ENCODE results near the gene CCNY. TPM values are rescaled to one million over a fixed set of nuclear protein-coding genes. Genes with fewer than 3 reads are reported as not detected.

Gene CCNY
- total RNA-seq, 1 experiment from 2014 or later, result 62.2 TPM

- no TSS peak for BruUV-seq (replicated peaks)
- H2AFZ ChIP-seq (ENCODE audit: low read depth, low read length, poor library complexity, severe bottlenecking), result no peak overlapping the region
- POLR2A ChIA-PET, result no interaction called here
- intact Hi-C loops (cut with micrococcal nuclease), result no loop called here
- peaks cover 93% of the 10 kb centered on the region for H3K79me2 ChIP-seq (ENCODE audit: insufficient read depth, low read length)
- no peaks in the 10 kb centered on the region for H3K27me3 ChIP-seq (ENCODE audit: insufficient read depth, low read length)
- RAD21 ChIA-PET (ENCODE audit: low non-redundant PET in 1 of 2, low total read pairs in 2 of 2, uncharacterized antibody in 2 of 2, unreplicated experiment in 2 of 2), result interaction anchor here in 1 of 2 experiments (0.6 kb wide), 2 partner anchors 33 to 127 kb away, joined by 3 read pairs; no protein-coding TSS in a partner anchor
- DNase-seq (ENCODE audit: low read depth, low spot score) (no peak), ATAC-seq (0 out of 2 replicates have a peak, but pooled peaks have one; percentile 12)
- no peak overlapping the region for H3K4me3 ChIP-seq (replicated peaks in 1 of 2; ENCODE audit: low read depth in 1 of 2, low read length in 2 of 2)
- H3K9me3 ChIP-seq (ENCODE audit: control insufficient read depth in 1 of 2, insufficient read depth in 1 of 2, low read depth in 1 of 2, low read length in 2 of 2), result peaks cover 3 to 14% of the 10 kb centered on the region in 2 experiments; a peak in 2 of 4 replicates
- H3K9ac ChIP-seq (ENCODE audit: low read length), result no peak overlapping the region
- H3K9me2 ChIP-seq (ENCODE audit: insufficient read depth), result no peaks in the 10 kb centered on the region
- peak overlapping the region; percentile 46 for H3K27ac ChIP-seq (ENCODE audit: low read depth, low read length)
- no peaks in the 10 kb centered on the region for H3K36me3 ChIP-seq (ENCODE audit: control insufficient read depth in 1 of 2, insufficient read depth in 2 of 2, low read length in 2 of 2)
- CTCF ChIA-PET, result interaction anchor here (0.6 kb wide), 1 partner anchor 37 kb away, joined by 5 read pairs; no protein-coding TSS in a partner anchor
- H3K4me1 ChIP-seq (ENCODE audit: control insufficient read depth in 1 of 2, insufficient read depth in 2 of 2, low read length in 2 of 2), result peaks cover 25 to 36% of the 10 kb centered on the region in 2 experiments
- H3K4me2 ChIP-seq (ENCODE audit: low read length), result peak overlapping the region; percentile 69
- TF ChIP-seq SIN3A (IDR thresholded peaks at IDR 0.05; ENCODE audit: low read depth) (no peak), YY1 (IDR thresholded peaks at IDR 0.05; ENCODE audit: extremely low read depth, insufficient replicate concordance, low read depth, low read length) (no peak), SRF (IDR thresholded peaks at IDR 0.05; ENCODE audit: low read depth) (no peak), POLR2AphosphoS5 (IDR thresholded peaks at IDR 0.05; ENCODE audit: low read depth, low read length) (no peak), EZH2phosphoT487 (IDR thresholded peaks at IDR 0.05; ENCODE audit: borderline replicate concordance) (no peak)
- H4K20me1 ChIP-seq (ENCODE audit: insufficient read depth), result no peaks in the 10 kb centered on the region
These were observed 112.7 kb downstream of the CCNY start for GRCh38 chr10:35448687-35449662.

GRCh38 chr10:35449944-35450343, 113.6 kb downstream of the CCNY start:
- no peak overlapping the region for H3K4me3 ChIP-seq (replicated peaks in 1 of 2; ENCODE audit: low read depth in 1 of 2, low read length in 2 of 2)
- ChIA-PET RAD21 (ENCODE audit: low non-redundant PET in 1 of 2, low total read pairs in 2 of 2, uncharacterized antibody in 2 of 2, unreplicated experiment in 2 of 2) (interaction anchor here in 1 of 2 experiments (0.6 kb wide), 1 partner anchor 32 kb away, joined by 3 read pairs; no protein-coding TSS in a partner anchor), POLR2A (no interaction called here), CTCF (interaction anchor here (0.6 kb wide), 1 partner anchor 38 kb away, joined by 5 read pairs; no protein-coding TSS in a partner anchor)
- H3K79me2 ChIP-seq (ENCODE audit: insufficient read depth, low read length), result peaks cover 93% of the 10 kb centered on the region
- H4K20me1 ChIP-seq (ENCODE audit: insufficient read depth), result no peaks in the 10 kb centered on the region
- no peak overlapping the region for H3K9ac ChIP-seq (ENCODE audit: low read length)
- H2AFZ ChIP-seq (ENCODE audit: low read depth, low read length, poor library complexity, severe bottlenecking), result no peak overlapping the region
- no peak overlapping the region for H3K4me2 ChIP-seq (ENCODE audit: low read length)
- peaks cover 0 to 4% of the 10 kb centered on the region in 2 experiments; a peak in 1 of 4 replicates for H3K9me3 ChIP-seq (ENCODE audit: control insufficient read depth in 1 of 2, insufficient read depth in 1 of 2, low read depth in 1 of 2, low read length in 2 of 2)
- no peaks in the 10 kb centered on the region for H3K27me3 ChIP-seq (ENCODE audit: insufficient read depth, low read length)
- peaks cover 25 to 36% of the 10 kb centered on the region in 2 experiments for H3K4me1 ChIP-seq (ENCODE audit: control insufficient read depth in 1 of 2, insufficient read depth in 2 of 2, low read length in 2 of 2)
- no TSS peak for BruUV-seq (replicated peaks)
- intact Hi-C loops (cut with micrococcal nuclease), result no loop called here
- no peak overlapping the region for H3K27ac ChIP-seq (ENCODE audit: low read depth, low read length)
- no peak for DNase-seq (ENCODE audit: low read depth, low spot score)
- no peak for ATAC-seq
- H3K36me3 ChIP-seq (ENCODE audit: control insufficient read depth in 1 of 2, insufficient read depth in 2 of 2, low read length in 2 of 2), result no peaks in the 10 kb centered on the region
- no peaks in the 10 kb centered on the region for H3K9me2 ChIP-seq (ENCODE audit: insufficient read depth)
- TF ChIP-seq, protein P1, sequence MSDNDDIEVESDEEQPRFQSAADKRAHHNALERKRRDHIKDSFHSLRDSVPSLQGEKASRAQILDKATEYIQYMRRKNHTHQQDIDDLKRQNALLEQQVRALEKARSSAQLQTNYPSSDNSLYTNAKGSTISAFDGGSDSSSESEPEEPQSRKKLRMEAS (IDR thresholded peaks at IDR 0.05), result no peak
- TF ChIP-seq ATF3 (IDR thresholded peaks at IDR 0.05) (no peak), CEBPB (IDR thresholded peaks at IDR 0.05; ENCODE audit: low read depth) (no peak), YY1 (IDR thresholded peaks at IDR 0.05; ENCODE audit: extremely low read depth, insufficient replicate concordance, low read depth, low read length) (no peak), SP1 (IDR thresholded peaks at IDR 0.05; ENCODE audit: low read depth) (no peak), CTCF (IDR thresholded peaks at IDR 0.05 in 2 of 3, conservative IDR thresholded peaks at IDR 0.05 in 1 of 3; ENCODE audit: borderline replicate concordance in 1 of 3, insufficient read depth in 1 of 3, low read depth in 2 of 3, low read length in 2 of 3) (no peak), TCF7L2 (IDR thresholded peaks at IDR 0.05; ENCODE audit: borderline replicate concordance, extremely low read depth, insufficient read depth, insufficient read length) (no peak), SRF (IDR thresholded peaks at IDR 0.05; ENCODE audit: low read depth) (no peak), ZFX (IDR thresholded peaks at IDR 0.05) (no peak), ELF1 (IDR thresholded peaks at IDR 0.05; ENCODE audit: borderline replicate concordance, low read depth) (no peak), RAD21 (IDR thresholded peaks at IDR 0.05; ENCODE audit: low read depth) (no peak), FOSL1 (IDR thresholded peaks at IDR 0.05; ENCODE audit: low read depth) (no peak), ZNF274 (IDR thresholded peaks at IDR 0.05; ENCODE audit: low read depth, low read length) (no peak), SIN3A (IDR thresholded peaks at IDR 0.05; ENCODE audit: low read depth) (no peak)

Measured in HCT116 (cell line).